HCT116 (cell line): ENCODE results near the gene DOCK2. TPM values are rescaled to one million over a fixed set of nuclear protein-coding genes. Genes with fewer than 3 reads are reported as not detected.
"Not testable (repeated sequence)": the region's sequence is repeated elsewhere in the genome, so short reads cannot be mapped to it uniquely, and the experiment has no call there.

Source experiments
- ATAC-seq: fragments of 200-7000 bp; cut with Tn5 transposase; 2 replicates; pipeline ENCODE4 v1.9.1; 2020; ENCODE audit warnings: mild to moderate bottlenecking, moderate library complexity
- BruUV-seq: library from RNA; stranded (reverse); fragments of 400-500 nt; replicated peaks from 2 replicates; lab custom pipeline; 2021; lab: Mats Ljungman, UMichigan
- CTCF ChIA-PET: fragments of 300-600 bp; sonication (Branson Sonifier 250); formaldehyde crosslinking; loops from one replicate; lab custom pipeline; 2021; ENCODE audit warnings: antibody characterized with exemption; lab: Charles Lee
- POLR2A ChIA-PET: fragments of 300-600, 350-600 bp; sonication (Branson Sonifier 250); formaldehyde crosslinking; loops from one replicate; lab custom pipeline; 2021; ENCODE audit warnings: antibody characterized with exemption; lab: Charles Lee
- RAD21 ChIA-PET, 2 experiments: fragments of 300-600 bp; sonication (Branson Sonifier 250); formaldehyde crosslinking; loops; one replicate each; lab custom pipeline; 2023; ENCODE audit warnings: low total read pairs in 2 of 2; ENCODE audit not compliant: uncharacterized antibody in 2 of 2, unreplicated experiment in 2 of 2, low non-redundant PET in 1 of 2; lab: Charles Lee
- DNase-seq: peaks from one replicate; pipeline ENCODE4 v3.0.0-alpha.2; 2010; ENCODE audit warnings: low read depth, low spot score
- H2AFZ ChIP-seq: fragments of 200-600 bp; shearing (Covaris generic), sonication (generic); 2 replicates; pipeline ENCODE4 v1.6.1; 2017; ENCODE audit warnings: low read depth, mixed run types, mixed read lengths, antibody characterized with exemption, low read length; ENCODE audit not compliant: poor library complexity, severe bottlenecking
- H3K27ac ChIP-seq: 2 replicates; pipeline ENCODE4 v1.5.1; 2012; ENCODE audit warnings: low read depth, low read length
- H3K27me3 ChIP-seq: fragments of 200-600 bp; sonication (generic); 2 replicates; pipeline ENCODE4 v1.6.1; 2016; ENCODE audit warnings: mixed run types, low read length, mixed read lengths; ENCODE audit not compliant: insufficient read depth
- H3K36me3 ChIP-seq, 2 experiments: fragments of 200-500 bp in 1 of 2; fragments of 200-600 bp in 1 of 2; sonication (Bioruptor generic) in 1 of 2; sonication (generic) in 1 of 2; 2 replicates each; pipeline versions ENCODE4 v1.5.1 to v1.6.1; 2014 to 2016; ENCODE audit warnings: low read length in 2 of 2, inconsistent platforms in 1 of 2, mixed read lengths in 1 of 2, mixed run types in 1 of 2; ENCODE audit not compliant: insufficient read depth in 2 of 2, control insufficient read depth in 1 of 2
- H3K4me1 ChIP-seq, 2 experiments: fragments of 200-600 bp in 1 of 2; sonication (generic) in 1 of 2; 2 replicates each; pipeline versions ENCODE4 v1.5.1 to v1.6.1; 2012 to 2017; ENCODE audit warnings: low read length in 2 of 2, inconsistent platforms in 1 of 2, mild to moderate bottlenecking in 1 of 2, mixed read lengths in 1 of 2, mixed run types in 1 of 2, moderate library complexity in 1 of 2; ENCODE audit not compliant: insufficient read depth in 2 of 2, control insufficient read depth in 1 of 2
- H3K4me2 ChIP-seq: fragments of 200-600 bp; sonication (generic); 2 replicates; pipeline ENCODE4 v1.6.1; 2017; ENCODE audit warnings: mixed run types, low read length, mixed read lengths
- H3K4me3 ChIP-seq, 2 experiments: fragments of 200-600 bp in 1 of 2; sonication (generic) in 1 of 2; replicated peaks in 1 of 2; 2 replicates each; pipeline ENCODE4 v1.5.1; 2011 to 2016; ENCODE audit warnings: low read length in 2 of 2, control low read depth in 1 of 2, low read depth in 1 of 2, mild to moderate bottlenecking in 1 of 2, mixed read lengths in 1 of 2, mixed run types in 1 of 2
- H3K79me2 ChIP-seq: fragments of 200-600 bp; sonication (generic); 2 replicates; pipeline ENCODE4 v1.6.1; 2017; ENCODE audit warnings: mild to moderate bottlenecking, mixed run types, low read length, moderate library complexity, mixed read lengths; ENCODE audit not compliant: insufficient read depth
- H3K9ac ChIP-seq: fragments of 200-600 bp; sonication (generic); 2 replicates; pipeline ENCODE4 v1.6.1; 2016; ENCODE audit warnings: low read length, mixed read lengths
- H3K9me2 ChIP-seq: fragments of 200-600 bp; sonication (generic), shearing (Covaris generic); 2 replicates; pipeline ENCODE4 v1.6.1; 2017; ENCODE audit warnings: mixed run types, mild to moderate bottlenecking, moderate library complexity; ENCODE audit not compliant: insufficient read depth
- H3K9me3 ChIP-seq, 2 experiments: fragments of 200-500 bp in 1 of 2; fragments of 200-600 bp in 1 of 2; sonication (Bioruptor generic) in 1 of 2; sonication (generic) in 1 of 2; 2 replicates each; pipeline ENCODE4 v1.6.1; 2014 to 2017; ENCODE audit warnings: low read length in 2 of 2, mixed read lengths in 2 of 2, inconsistent platforms in 1 of 2, low read depth in 1 of 2, mild to moderate bottlenecking in 1 of 2, mixed run types in 1 of 2, moderate library complexity in 1 of 2; ENCODE audit not compliant: control insufficient read depth in 1 of 2, insufficient read depth in 1 of 2
- H4K20me1 ChIP-seq: fragments of 200-600 bp; sonication (generic), shearing (Covaris generic); 2 replicates; pipeline ENCODE4 v1.6.1; 2017; ENCODE audit warnings: mixed run types, mild to moderate bottlenecking, moderate library complexity; ENCODE audit not compliant: insufficient read depth
- EZH2phosphoT487 ChIP-seq: fragments of 200-600 bp; IDR thresholded peaks from 2 replicates; pipeline ENCODE4 v1.6.1; 2018; ENCODE audit warnings: antibody characterized with exemption, borderline replicate concordance
- POLR2AphosphoS5 ChIP-seq: IDR thresholded peaks from 2 replicates; pipeline ENCODE4 v1.6.1; 2011; ENCODE audit warnings: mild to moderate bottlenecking, low read depth, low read length, moderate library complexity
- RAD21 ChIP-seq: IDR thresholded peaks from 2 replicates; pipeline ENCODE4 v1.6.1; 2012; ENCODE audit warnings: low read depth, mild to moderate bottlenecking
- intact Hi-C: fragments of 100-400 bp; cut with micrococcal nuclease; formaldehyde crosslinking; loops from 2 replicates; pipeline ENCODE4 v1.10.0; 2022
- total RNA-seq: library from RNA; stranded (reverse); gene quantifications from one replicate; pipeline ENCODE4 v1.2.1, GENCODE V29; 2021; ENCODE audit not compliant: unreplicated experiment

DOCK2 gene
- total RNA-seq, 1 experiment from 2014 or later, result 0.89 TPM

GRCh38 chr5:170092455-170093101 is 455.5 kb downstream of the DOCK2 start:
- POLR2A ChIA-PET, result no interaction called here
- no peaks in the 10 kb centered on the region for H3K36me3 ChIP-seq
- RAD21 ChIA-PET, result no interaction called here
- CTCF ChIA-PET, result no interaction called here
- H3K9ac ChIP-seq, result no peak overlapping the region
- no peaks in the 10 kb centered on the region for H3K9me3 ChIP-seq
- intact Hi-C loops, result no loop called here
- no peaks in the 10 kb centered on the region for H3K4me1 ChIP-seq
- no peak overlapping the region for H2AFZ ChIP-seq
- no peak for DNase-seq
- H3K4me3 ChIP-seq, result no peak overlapping the region
- peaks cover 79% of the 10 kb centered on the region for H3K27me3 ChIP-seq
- H3K27ac ChIP-seq, result no peak overlapping the region
- TF ChIP-seq RAD21, result no peak
- no peak for TF ChIP-seq POLR2AphosphoS5
- TF ChIP-seq EZH2phosphoT487, result no peak
- no peaks in the 10 kb centered on the region for H3K79me2 ChIP-seq
- H4K20me1 ChIP-seq, result no peaks in the 10 kb centered on the region
- no peaks in the 10 kb centered on the region for H3K9me2 ChIP-seq
- no TSS peak for BruUV-seq
- no peak overlapping the region for H3K4me2 ChIP-seq
- no peak for ATAC-seq

GRCh38 chr5:170094329-170094728 is 457.3 kb downstream of the DOCK2 start:
- peaks cover 66% of the 10 kb centered on the region for H3K27me3 ChIP-seq
- H3K27ac ChIP-seq, intact Hi-C loops, H3K4me2 ChIP-seq, ATAC-seq, H3K36me3 ChIP-seq, H3K4me1 ChIP-seq, H3K9ac ChIP-seq, H3K9me2 ChIP-seq, POLR2A ChIA-PET, H2AFZ ChIP-seq, H3K4me3 ChIP-seq, CTCF ChIA-PET, H3K79me2 ChIP-seq, H4K20me1 ChIP-seq, RAD21 ChIA-PET, H3K9me3 ChIP-seq, BruUV-seq, DNase-seq: not testable (repeated sequence)
